NT2/D1 (cell line): ENCODE results near the gene BCOR.

Source experiments
- SUZ12 ChIP-seq: IDR thresholded peaks from 2 replicates; pipeline ENCODE4 v1.6.1; 2011; ENCODE audit not compliant: insufficient read length, insufficient read depth; ENCODE audit errors: extremely low read depth
- YY1 ChIP-seq: IDR thresholded peaks from 2 replicates; pipeline ENCODE4 v1.6.1; 2011; ENCODE audit not compliant: insufficient read length, insufficient read depth

GRCh38 chrX:40061005-40061404 is 36.8 kb downstream of the BCOR start:
- TF ChIP-seq YY1 = no peak
- no peak for TF ChIP-seq SUZ12
